ENCODE data around the gene CHAT.

The CHAT gene

DNA sequence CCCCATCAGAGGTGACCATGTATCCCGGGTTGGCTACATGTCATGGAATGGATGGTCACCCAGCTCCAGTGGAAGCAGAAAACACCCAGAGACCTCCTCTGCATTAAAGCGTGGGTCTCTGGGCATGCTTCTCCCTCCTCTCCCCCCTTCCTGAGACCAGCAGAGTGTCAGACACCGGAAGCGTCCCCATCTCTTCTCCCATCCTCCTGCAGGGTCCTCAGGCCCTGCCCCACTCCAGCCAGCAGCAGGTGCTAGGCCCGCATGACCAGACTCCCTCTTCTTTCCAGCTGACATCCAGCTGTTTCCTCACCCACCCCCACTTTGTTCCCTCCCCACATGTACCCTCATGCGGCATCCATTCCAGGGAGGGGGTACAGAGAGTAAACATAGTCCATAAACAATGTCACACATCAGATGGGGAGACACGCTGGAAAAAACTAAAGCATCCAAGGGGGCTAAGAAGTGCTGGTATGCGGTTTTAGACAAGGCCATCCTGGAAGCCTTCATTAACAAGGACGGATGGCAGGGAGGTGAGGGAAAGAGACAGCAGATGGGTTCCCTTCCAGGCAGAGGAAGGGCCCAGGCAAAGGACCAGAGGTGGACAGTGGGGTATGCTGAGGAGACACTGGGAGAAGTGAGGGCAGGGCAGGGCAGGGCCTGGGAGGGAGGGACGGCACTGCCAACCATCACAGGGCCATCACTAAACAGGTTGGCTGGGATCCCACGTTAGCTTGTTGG, 16.2 kb upstream of the CHAT start:
- DNase-seq, result no peak

DNA sequence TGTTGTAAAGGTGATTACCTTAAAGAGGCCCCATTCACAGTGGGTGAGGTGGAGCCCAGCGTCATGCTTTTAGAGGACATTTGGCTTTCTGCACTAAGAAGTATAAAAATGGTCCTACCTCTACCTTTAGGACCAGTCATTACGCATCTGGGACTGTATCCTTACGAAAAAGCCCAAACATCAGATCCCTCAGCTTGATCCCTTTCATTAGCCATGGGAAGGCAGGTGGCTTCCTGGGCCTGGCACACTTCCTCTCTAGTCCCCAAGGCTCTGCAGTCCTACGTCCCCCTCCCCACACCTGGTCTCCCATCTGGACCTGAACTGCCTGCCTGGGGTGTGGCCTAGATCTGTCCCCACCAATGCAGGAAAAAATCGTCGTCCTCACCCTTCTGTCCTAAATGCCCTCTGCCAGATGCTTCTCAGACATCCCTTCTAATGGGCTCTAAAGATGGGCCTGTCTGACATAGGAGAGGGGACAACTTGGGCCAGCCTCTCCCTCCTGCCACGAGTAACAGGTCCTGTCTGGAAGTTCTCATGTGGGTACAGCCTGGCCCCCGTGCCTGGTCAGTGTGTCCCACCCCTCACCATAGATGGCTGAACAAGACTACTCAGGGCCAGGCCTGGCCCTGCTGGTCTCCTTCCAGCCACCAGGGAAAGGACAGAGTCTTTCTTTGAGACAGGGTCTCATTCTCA, 15.5 kb upstream of the CHAT start:
- no peak for DNase-seq

DNA sequence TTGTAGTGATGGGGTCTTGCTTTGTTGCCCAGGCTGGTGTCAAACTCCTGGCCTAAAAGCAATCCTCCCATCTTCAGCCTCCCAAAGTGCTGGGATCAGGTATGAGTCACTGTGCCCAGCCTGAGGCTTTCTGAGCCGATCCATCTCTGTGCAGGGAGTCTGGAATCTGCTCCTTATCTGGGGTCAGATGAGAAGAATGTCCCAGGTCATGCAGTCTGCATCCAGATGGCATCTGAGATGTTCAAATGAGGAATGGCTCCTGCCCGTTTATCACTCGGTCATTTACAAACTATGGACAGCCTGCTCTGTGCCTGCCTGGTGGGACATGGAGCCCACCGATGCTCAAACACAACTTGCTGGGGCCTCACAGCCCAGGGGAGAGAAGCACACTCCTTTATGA, 14.9 kb upstream of the CHAT start:
- DNase-seq, result no peak

DNA sequence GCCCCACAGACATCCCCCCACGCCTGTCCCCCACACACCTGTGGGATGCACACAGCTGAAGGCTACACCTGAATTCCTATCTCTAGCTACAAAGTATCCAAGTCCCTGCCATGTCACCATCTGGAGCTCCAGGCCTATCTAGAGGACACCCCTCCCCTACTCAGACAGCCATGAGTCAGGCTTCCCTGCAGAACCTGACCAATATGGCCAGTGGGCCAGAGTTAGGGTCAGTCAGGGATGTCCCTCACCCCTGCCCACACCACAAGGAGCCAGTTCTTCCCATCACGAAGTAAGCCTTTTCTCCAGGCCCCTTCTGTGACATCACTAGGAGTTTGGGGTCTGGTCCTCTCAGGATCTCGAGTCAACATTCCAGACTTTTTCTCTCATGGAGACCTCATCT, 14.3 kb upstream of the CHAT start:
- no peak for DNase-seq

DNA sequence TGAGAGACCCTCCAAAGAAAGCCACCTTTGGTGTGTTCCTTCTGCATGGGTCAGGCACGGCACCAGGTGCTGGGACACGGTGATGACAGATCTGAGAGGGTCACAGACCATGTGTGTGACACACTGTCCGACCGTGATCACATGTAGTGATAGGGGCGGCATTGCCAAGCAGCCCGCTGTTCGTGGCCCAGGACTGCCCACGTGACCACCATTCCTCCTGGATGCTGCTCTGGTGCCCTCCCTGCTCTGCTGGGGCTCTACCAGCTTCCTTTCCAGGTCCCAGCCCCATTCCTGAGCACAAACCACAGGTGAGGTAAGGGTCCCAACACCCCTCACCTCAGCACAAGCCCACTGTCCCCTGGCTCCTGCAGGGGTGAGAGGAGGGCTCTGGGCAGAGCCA, 13.8 kb upstream of the CHAT start:
- no peak for DNase-seq

DNA sequence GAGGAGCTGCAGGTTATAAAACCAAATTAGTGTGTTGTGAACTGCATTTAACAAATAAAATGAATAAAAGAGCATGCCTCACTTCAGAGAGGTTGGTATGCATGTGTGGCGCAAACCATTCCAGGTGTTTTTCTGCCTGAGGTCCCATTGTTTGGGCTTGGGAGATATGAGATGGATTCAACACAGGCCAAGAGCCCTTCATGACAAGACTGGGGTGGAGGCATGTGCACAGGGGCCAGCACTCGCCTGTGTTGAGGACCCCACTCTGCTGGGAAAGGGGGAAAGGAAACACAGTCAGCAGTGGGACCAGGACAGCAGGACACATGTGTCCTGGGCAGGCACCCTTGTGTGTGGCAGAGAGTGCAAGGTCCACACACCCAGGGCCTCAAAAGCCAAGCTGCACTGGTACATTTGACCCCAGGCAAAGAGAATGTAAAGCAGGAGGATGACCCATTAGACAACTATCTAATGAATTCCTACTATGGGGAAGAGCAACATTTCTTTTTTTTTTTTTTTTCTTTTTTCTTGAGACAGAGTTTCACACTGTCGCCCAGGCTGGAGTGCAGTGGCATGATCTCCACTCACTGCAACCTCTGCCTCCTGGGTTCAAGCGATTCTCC, 12.9 kb upstream of the CHAT start:
- no peak for DNase-seq

DNA sequence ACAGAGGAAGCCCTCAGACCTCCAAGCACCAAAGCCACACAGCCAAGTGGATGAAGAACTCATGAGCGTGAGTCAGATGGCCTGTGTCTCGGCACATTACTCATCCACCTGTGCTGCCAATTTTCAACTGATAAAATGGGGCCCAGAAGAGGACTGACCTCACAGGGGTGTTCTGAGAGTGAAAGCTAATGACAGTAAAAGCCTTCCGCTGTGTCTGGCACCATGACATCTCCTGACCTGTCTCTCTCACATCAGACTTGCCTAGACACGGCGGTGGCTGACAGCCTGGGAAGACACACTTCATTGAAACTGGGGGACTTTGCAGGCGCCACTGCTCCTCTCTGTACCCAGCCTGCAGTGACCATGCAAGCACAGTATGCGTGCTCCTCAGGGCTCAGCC, 12.0 kb upstream of the CHAT start:
- no peak for DNase-seq

DNA sequence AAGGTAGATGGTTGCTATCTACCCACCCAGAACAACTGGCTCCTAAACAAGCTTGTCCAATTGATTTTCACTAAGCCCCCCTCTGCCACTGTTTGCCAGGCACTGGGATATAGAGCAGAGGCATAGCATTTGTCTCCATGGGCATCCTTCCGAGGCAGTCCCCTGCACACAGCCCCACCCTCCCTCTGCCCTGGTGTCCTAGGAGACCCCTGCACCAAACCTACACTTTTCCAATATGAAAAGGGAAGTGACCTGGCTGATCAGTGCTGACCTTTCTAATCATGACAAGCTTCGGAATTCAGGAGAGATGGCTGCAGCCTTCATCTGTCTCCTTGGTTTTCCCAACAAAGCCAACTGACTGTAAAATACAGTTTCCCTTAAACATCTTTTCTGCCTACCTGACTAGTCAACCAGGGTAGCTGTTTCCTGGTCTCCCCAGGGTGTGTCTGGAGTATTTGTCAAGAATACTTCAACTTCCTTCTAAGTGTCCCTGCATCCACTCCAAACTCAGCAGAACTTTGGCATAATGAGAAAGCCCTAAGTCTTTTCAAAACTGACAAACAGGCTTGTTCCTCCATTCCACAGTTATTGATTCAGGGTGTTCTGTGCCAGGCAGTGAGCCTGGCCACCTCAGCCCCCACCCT, 11.3 kb upstream of the CHAT start:
- DNase-seq, result no peak

DNA sequence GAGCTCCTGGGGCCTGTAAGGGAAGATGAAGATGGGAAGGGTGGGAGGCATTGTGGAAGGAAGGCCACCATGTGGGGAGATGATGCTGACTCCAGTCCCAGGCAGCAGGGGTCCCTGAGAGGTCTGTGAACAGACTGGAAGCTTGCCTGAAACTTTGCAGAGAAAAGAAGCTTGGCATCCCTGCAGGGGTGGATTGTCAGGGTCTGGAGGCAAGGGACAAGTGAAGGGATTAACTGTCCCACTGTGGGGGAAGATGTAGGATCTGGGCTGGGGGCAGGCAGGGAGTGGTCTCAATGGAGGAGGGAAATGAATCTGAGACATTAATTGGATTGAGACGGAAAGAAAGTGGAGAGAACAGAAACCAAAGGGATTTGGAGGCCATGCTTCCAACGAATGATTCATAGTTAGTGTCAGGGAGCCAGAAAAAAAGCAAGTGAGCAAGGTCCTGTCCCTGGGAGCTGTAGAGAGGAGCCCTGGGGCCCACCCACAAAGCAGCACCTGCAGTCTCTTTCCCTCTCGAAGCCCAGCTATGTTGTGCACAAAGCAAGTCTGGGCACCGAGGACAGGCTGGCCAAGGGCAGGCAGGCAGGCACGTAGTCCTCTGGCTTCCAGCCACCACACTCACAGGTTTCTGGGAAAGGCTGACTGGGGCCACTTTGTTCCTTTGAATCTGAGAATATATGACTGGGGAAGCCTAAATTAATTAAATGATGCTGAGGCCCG, 8.5 kb upstream of the CHAT start:
- DNase-seq, result no peak

DNA sequence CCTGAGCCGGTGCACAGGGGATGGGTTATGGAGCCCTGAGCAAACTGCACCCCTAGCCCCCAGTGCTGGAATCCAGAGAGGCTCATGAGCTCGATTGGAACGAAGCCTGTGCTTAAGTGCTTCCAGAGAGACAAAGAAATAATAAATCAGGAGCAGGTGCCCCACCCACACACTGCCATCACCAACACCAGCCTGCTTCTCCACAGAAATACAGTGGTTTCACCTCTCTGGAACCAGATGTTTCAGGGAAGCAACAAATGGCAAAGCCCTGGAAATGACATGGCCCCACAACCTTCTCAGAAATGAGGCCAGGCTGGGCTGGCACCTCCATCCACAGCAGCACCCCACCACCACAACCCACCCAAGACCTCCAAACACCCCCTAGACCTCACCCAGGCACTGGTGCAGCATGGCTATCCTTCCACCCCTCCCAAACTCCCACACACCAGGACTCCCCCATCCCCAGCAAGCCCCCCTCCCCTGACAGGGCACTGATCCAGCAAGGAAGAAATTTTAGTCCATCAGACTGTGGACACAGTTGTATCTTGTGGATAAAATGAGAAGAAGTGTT, 7.8 kb upstream of the CHAT start:
- DNase-seq, result no peak

DNA sequence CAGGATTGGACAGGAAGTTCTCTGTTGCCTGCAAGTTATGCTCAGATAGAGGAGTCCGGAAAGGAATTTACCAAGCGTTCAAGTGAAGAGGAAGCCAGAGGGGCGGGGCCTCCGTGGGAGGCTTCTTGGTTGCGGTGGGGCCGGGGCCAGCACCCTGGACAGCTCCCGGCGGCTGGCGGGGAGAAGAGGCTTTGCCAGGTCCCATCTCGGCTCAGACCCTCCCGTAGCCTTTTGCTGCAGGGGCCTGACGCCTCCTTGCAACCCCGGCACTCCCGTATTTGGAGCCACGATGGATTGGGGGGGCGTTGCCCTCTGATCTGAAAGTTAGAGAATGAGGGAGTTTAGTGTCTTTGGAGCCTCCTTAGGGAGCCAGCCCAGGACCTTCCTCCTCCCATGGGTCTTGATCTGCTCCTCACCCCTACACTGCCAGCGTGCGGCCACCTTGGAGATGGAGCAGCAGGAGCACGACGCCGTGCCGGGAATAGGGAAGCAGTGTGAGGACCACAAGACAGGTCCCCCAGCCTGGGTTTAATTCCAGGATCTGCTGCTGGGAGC, 6.8 kb upstream of the CHAT start:
- DNase-seq, result peak; percentile 71

DNA sequence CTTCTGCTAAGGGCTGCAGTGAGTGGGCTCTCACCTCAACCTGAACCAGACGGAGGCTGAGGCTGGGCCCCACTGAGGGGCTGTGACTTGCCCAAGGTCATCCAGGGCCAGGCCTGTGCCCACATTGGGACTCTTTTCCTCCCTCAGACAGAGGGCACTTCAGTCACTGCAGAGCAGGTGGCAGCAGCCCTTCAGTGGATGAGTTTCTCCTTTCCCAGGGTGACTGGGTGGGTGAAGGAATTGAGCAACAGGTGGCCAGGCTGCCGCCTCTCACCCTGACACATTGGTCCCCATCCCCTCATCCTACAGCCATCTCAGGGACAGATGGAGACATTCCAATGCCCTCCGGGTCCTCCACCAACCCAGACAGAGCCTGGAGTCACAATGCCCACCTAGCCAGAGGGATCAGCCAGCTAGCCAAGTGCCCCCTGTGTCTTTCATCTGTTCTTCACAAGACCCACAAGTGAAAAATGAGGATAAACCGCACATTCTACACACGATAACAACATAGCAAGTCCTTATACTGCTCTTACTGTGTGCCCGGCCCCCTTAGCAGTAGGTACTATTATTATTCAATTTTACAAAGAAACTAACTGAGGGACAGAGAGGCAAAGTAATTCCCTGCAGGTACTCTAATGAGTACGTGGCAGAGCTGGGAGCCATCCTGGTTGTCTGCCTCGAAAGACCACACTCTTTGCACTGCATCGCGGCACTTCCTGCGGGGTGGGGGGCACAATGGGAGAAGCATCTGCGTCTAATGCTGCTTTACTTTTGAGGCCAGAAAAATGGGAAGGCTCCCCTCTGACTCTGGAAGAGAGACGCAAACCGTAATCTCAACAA, 5.5 kb upstream of the CHAT start:
- DNase-seq, result no peak

DNA sequence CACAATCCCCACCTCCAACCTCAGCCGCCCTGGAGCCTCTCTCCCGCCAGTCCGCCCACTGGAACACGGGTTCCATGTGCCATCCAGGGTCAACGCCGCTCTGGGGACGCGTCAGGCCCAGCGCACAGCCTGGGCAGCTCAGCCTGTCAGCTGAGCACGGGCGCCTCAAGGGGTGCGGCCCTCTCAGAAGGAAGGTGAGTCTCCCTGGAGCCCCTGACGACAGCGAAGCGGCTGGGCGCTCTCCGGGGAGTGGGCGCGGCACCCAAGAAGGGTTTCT, 4.9 kb upstream of the CHAT start:
- no peak for DNase-seq

DNA sequence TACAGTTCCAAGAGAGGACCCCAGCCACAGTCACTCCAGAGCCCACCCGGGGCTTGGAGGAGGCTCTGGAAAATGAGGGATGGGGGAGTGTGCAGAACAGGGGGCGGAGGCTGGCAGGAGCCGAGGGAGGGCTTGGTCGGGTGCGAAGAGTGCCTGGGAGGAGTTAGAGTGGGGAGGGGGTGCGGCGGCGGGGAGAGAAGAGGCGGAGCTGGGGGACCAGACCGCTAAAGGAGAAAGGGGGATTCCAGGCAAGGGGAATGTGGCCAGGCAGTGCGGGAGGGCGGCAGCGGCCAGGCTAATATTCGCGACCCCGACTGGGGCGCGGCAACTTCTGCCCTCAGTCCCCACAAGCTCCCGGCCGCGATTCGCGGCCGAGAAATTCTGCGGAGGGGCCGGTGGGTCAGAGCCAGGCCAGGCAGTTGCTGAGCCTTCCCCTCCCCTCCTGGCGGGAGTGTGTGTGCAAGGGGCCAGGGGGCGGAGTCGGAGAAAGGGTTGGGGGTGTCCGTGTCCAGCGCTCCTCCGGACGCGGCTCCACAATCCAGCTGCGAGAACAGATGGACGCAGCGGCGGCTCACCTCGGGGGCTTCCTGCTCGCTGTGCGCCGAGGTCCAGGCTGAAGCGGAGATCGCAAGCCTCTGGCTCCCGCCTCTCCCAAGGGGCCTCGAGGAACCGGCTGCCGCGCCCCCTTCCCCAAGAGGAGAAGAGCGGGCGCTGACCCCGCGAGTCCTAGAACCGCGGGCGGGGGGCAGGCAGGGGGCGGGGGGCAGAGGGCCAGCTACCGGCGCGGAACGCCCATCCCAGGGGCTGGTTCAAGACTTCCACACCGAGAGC, 4.3 kb upstream of the CHAT start:
- DNase-seq, result no peak

DNA sequence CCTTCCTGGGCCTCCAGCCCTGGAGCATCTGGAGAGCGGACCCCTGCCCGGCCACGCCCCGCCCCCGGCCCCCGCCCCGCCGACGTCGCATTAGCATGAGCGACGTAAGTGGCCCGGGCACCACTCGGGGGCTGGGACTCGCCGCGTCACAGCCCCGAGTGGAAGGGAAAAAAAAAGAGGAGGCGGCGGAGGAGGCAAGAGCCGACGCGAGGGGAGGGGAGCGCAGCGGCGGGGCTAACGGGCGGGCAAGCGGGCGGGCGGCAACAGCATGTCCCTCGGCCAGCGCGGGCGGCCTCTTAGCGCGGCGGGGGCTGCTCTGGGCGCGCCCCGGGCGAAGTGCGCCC, 3.8 kb upstream of the CHAT start, which contains the start of gene SLC18A3:
Gene SLC18A3, plus strand, starts transcription at position 197 of the 344 bp plus-strand sequence. CDS start 431 bp downstream, outside the sequence.
- DNase-seq, result no peak

DNA sequence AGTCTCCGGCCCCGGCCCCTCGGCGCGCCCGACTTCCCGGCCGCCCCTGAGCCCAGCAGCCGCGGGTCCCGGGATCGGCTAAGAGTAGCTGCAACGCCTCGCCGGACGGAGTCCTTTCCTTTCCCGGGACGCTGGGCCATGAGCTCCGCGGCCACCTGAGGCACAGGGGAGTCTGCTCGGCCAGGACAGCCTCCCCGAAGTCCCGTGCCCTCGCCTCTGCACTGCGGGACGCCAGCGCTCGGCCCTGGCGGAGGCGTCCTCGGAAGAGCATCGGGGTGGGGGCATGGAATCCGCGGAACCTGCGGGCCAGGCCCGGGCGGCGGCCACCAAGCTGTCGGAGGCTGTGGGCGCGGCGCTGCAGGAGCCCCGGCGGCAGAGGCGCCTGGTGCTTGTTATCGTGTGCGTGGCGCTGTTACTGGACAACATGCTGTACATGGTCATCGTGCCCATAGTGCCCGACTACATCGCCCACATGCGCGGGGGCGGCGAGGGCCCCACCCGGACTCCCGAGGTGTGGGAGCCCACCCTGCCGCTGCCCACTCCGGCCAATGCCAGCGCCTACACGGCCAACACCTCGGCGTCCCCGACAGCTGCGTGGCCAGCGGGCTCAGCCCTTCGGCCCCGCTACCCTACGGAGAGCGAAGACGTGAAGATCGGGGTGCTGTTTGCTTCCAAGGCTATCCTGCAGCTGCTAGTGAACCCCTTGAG, 3.2 kb upstream of the CHAT start:
- no peak for DNase-seq

DNA sequence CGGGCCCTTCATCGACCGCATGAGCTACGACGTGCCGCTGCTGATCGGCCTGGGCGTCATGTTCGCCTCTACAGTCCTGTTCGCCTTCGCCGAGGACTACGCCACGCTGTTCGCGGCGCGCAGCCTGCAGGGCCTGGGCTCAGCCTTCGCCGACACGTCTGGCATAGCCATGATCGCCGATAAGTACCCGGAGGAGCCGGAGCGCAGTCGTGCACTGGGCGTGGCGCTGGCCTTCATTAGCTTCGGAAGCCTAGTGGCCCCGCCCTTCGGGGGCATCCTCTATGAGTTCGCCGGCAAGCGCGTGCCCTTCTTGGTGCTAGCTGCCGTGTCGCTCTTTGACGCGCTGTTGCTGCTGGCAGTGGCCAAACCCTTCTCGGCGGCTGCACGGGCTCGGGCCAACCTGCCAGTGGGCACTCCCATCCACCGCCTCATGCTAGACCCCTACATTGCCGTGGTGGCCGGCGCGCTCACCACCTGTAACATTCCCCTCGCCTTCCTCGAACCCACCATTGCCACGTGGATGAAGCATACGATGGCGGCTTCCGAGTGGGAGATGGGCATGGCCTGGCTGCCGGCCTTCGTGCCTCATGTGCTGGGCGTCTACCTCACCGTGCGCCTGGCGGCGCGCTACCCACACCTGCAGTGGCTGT, 2.5 kb upstream of the CHAT start:
- DNase-seq, result no peak

DNA sequence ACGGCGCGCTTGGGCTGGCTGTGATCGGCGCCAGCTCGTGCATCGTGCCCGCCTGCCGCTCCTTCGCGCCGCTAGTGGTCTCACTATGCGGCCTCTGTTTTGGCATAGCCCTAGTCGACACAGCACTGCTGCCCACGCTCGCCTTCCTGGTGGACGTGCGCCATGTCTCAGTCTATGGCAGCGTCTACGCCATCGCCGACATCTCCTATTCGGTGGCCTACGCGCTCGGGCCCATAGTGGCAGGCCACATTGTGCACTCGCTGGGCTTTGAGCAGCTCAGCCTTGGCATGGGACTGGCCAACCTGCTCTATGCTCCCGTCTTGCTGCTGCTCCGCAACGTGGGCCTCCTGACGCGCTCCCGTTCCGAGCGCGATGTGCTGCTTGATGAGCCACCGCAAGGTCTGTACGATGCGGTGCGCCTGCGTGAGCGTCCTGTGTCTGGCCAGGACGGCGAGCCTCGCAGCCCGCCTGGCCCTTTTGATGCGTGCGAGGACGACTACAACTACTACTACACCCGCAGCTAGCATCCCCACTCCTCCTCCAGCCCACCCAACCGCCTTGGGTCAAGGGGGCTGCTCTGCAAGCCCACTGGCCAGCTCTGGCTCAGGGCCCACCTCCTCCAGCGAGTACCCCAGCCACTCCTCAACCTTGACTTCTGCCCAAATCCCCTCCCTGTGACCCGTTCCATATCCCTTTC, 1.9 kb upstream of the CHAT start:
- DNase-seq, result no peak

Data from activated CD4-positive, alpha-beta T cell treated with anti-CD3 and anti-CD28 coated beads, Interleukin-10, Interleukin-2, amounts not matched to agents 100 ng/mL and 50 ng/mL, durations not matched to agents 16 hours and 8 hours (primary cell).